ENCODE measurements around the gene STARD13.

The STARD13 gene

GRCh38 chr13:33249894-33250293 is 35.7 kb downstream of the STARD13 start:
- no peak for TF ChIP-seq CTCF (IDR thresholded peaks at IDR 0.05)

- no peak for TF ChIP-seq CTCF (IDR thresholded peaks at IDR 0.05)
Measured at GRCh38 chr13:33249066-33249465, 36.5 kb downstream of the STARD13 start.

GRCh38 chr13:33245505-33246158 is 39.9 kb downstream of the STARD13 start:
- TF ChIP-seq CTCF (IDR thresholded peaks at IDR 0.05), result no peak

- TF ChIP-seq CTCF (IDR thresholded peaks at IDR 0.05), result no peak
Measured at GRCh38 chr13:33244907-33245287, 40.7 kb downstream of the STARD13 start.

- no peak for TF ChIP-seq CTCF (IDR thresholded peaks at IDR 0.05)
Measured at GRCh38 chr13:33244210-33244906, 41.2 kb downstream of the STARD13 start.

- TF ChIP-seq CTCF (IDR thresholded peaks at IDR 0.05), result no peak
Measured at GRCh38 chr13:33242984-33243617, 42.5 kb downstream of the STARD13 start.

GRCh38 chr13:33236021-33236420 is 49.5 kb downstream of the STARD13 start:
- no peak for TF ChIP-seq CTCF (IDR thresholded peaks at IDR 0.05)
